HepG2 (cell line): ENCODE results near the gene NARF. TPM values are rescaled to one million over a fixed set of nuclear protein-coding genes. Genes with fewer than 3 reads are reported as not detected.
"Not testable (repeated sequence)": the region's sequence is repeated elsewhere in the genome, so short reads cannot be mapped to it uniquely, and the experiment has no call there.

Experiments used
- ATAC-seq: fragments of 200-7000 bp; cut with Tn5 transposase; 3 replicates; pipeline ENCODE4 v1.9.1; 2020; ENCODE audit warnings: mild to moderate bottlenecking, moderate library complexity
- BruUV-seq: library from RNA; stranded (reverse); fragments of 400-500 nt; replicated peaks from 2 replicates; lab custom pipeline; 2021; lab: Mats Ljungman, UMichigan
- CTCF ChIA-PET: fragments of 300-600 bp; formaldehyde crosslinking; extraction: SDS; loops from one replicate; lab custom pipeline; 2021; ENCODE audit warnings: low total read pairs, inconsistent platforms, low intra/inter-chr PET ratio; lab: Yijun Ruan, JAX
- POLR2A ChIA-PET: fragments of 350-600 bp; sonication (Branson Sonifier 250); formaldehyde crosslinking; loops from one replicate; lab custom pipeline; 2020; ENCODE audit warnings: antibody characterized with exemption, inconsistent platforms; lab: Yijun Ruan, JAX
- DNase-seq: peaks from one replicate; pipeline ENCODE4 v3.0.0-alpha.2; 2015; ENCODE audit warnings: low spot score
- FAIRE-seq: peaks from 3 replicates; lab custom pipeline; 2011; peaks lifted over from hg19 to GRCh38; lab: Jason Lieb, UNC
- H2AFZ ChIP-seq: one replicate; pipeline ENCODE4 v1.6.1; 2011; ENCODE audit warnings: low read length, inconsistent platforms
- H3K27ac ChIP-seq: fragments of 300-600 bp; 3 replicates; pipeline ENCODE4 v1.8.0; 2011; ENCODE audit warnings: mixed run types, mild to moderate bottlenecking, mixed read lengths, low read length, inconsistent platforms; ENCODE audit not compliant: insufficient read depth; ENCODE audit errors: extremely low read length
- H3K27me3 ChIP-seq, 2 experiments: fragments of 200-600 bp in 1 of 2; 2 replicates in 1 of 2; 3 replicates in 1 of 2; pipeline versions ENCODE4 v1.6.0 to v1.8.0; 2011; ENCODE audit warnings: low read length in 2 of 2, mild to moderate bottlenecking in 2 of 2, moderate library complexity in 2 of 2, inconsistent platforms in 1 of 2; ENCODE audit not compliant: insufficient read depth in 2 of 2, control insufficient read depth in 1 of 2
- H3K36me3 ChIP-seq, 2 experiments: fragments of 200-600 bp in 1 of 2; replicated peaks in 1 of 2; 2 replicates in 1 of 2; 3 replicates in 1 of 2; pipeline versions ENCODE4 v1.5.1 to v1.8.0; 2011; ENCODE audit warnings: low read length in 2 of 2, inconsistent platforms in 1 of 2; ENCODE audit not compliant: insufficient read depth in 2 of 2, control insufficient read depth in 1 of 2
- H3K4me1 ChIP-seq: 2 replicates; pipeline ENCODE4 v1.5.1; 2012; ENCODE audit warnings: low read length, inconsistent platforms; ENCODE audit not compliant: insufficient read depth
- H3K4me2 ChIP-seq: 2 replicates; pipeline ENCODE4 v1.6.0; 2011; ENCODE audit warnings: low read depth, low read length, inconsistent platforms
- H3K4me3 ChIP-seq, 3 experiments: fragments of 200-600 bp in 1 of 3; sonication (generic), shearing (Covaris generic) in 1 of 3; replicated peaks in 1 of 3; 2 replicates each; pipeline ENCODE4 v1.5.1; 2011 to 2016; ENCODE audit warnings: low read length in 3 of 3, inconsistent platforms in 2 of 3, low read depth in 2 of 3, mild to moderate bottlenecking in 2 of 3, control low read depth in 1 of 3, mixed read lengths in 1 of 3; ENCODE audit not compliant: insufficient read depth in 1 of 3
- H3K79me2 ChIP-seq: one replicate; pipeline ENCODE4 v1.6.1; 2011; ENCODE audit warnings: low read length, inconsistent platforms; ENCODE audit not compliant: insufficient read depth
- H3K9ac ChIP-seq: 2 replicates; pipeline ENCODE4 v1.6.0; 2011; ENCODE audit warnings: mild to moderate bottlenecking, low read depth, low read length, inconsistent platforms; ENCODE audit not compliant: insufficient read depth
- H3K9me3 ChIP-seq: 2 replicates; pipeline ENCODE4 v1.5.1; 2012; ENCODE audit warnings: mild to moderate bottlenecking, low read length
- H4K20me1 ChIP-seq: 2 replicates; pipeline ENCODE4 v1.6.0; 2011; ENCODE audit warnings: inconsistent platforms, mild to moderate bottlenecking, low read length, moderate library complexity; ENCODE audit not compliant: insufficient read depth
- RXRA ChIP-seq: sonication (generic); formaldehyde crosslinking; IDR thresholded peaks from 2 replicates; pipeline ENCODE4 v1.5.1; 2020; ENCODE audit warnings: missing genetic modification reagents
- TCF7 ChIP-seq: sonication (generic); IDR thresholded peaks from 2 replicates; pipeline ENCODE4 v1.6.1; 2016; ENCODE audit warnings: antibody characterized with exemption, low read depth
- ZFP37 ChIP-seq: sonication (generic); formaldehyde crosslinking; IDR thresholded peaks from 2 replicates; pipeline ENCODE4 v1.4.0; 2020; ENCODE audit warnings: missing genetic modification reagents, borderline replicate concordance
- ZNF552 ChIP-seq: sonication (generic); formaldehyde crosslinking; IDR thresholded peaks from 2 replicates; pipeline ENCODE4 v1.9.0; 2022; ENCODE audit warnings: missing genetic modification reagents, mild to moderate bottlenecking, borderline replicate concordance
- ZNF644 ChIP-seq: IDR thresholded peaks from 2 replicates; pipeline ENCODE4 v1.6.1; 2016; ENCODE audit warnings: low read depth
- ZNF652 ChIP-seq: IDR thresholded peaks from 2 replicates; pipeline ENCODE4 v1.6.1; 2016; ENCODE audit warnings: low read depth, borderline replicate concordance
- ZNF709 ChIP-seq: sonication (generic); formaldehyde crosslinking; IDR thresholded peaks from 2 replicates; pipeline ENCODE4 v1.5.0; 2020; ENCODE audit warnings: mild to moderate bottlenecking, missing genetic modification reagents
- ZNF724P ChIP-seq: sonication (generic); formaldehyde crosslinking; IDR thresholded peaks from 2 replicates; pipeline ENCODE4 v1.8.0; 2022; ENCODE audit warnings: missing genetic modification reagents, borderline replicate concordance
- ZSCAN21 ChIP-seq: sonication (generic); formaldehyde crosslinking; IDR thresholded peaks from 2 replicates; pipeline ENCODE4 v1.8.0; 2022; ENCODE audit warnings: mild to moderate bottlenecking, missing genetic modification reagents, moderate library complexity, borderline replicate concordance
- WGBS: methylation state at CpG from one replicate; pipeline ENCODE4 v1.1.6; 2017; ENCODE audit warnings: low lambda C conversion rate; 5-methylcytosine and 5-hydroxymethylcytosine counted together
- in situ Hi-C: cut with HindIII; loops from 2 replicates; pipeline ENCODE4 v1.10.0; 2017; ENCODE audit warnings: low pct_unique_long_range_greater_than_20kb; ENCODE audit not compliant: extremely low pct_ligation_motif_present
- intact Hi-C: fragments of 100-400 bp; cut with micrococcal nuclease; formaldehyde crosslinking; loops from one replicate; pipeline ENCODE4 v1.10.0; 2022; ENCODE audit not compliant: unreplicated experiment
- polyA plus RNA-seq, 8 experiments: library from polyadenylated mRNA; depleted of rRNA in 3 of 8; stranded (reverse) in 7 of 8; unstranded in 1 of 8; fragments of >200 nt; fragmentation: Illumina TruSeq in 4 of 8; extraction: Trizol in 4 of 8; gene quantifications; 2 replicates each; pipeline versions ENCODE4 v1.2.1 to v1.2.3, GENCODE V29; 2011 to 2016; ENCODE audit warnings: low read depth in 4 of 8, missing spikeins in 1 of 8, mixed read lengths in 1 of 8; ENCODE audit not compliant: insufficient read depth in 1 of 8
- total RNA-seq, 5 experiments: library from RNA; depleted of rRNA; stranded (reverse); fragments of >200 nt; fragmentation: Illumina TruSeq; extraction: Trizol; gene quantifications; 2 replicates each; pipeline ENCODE4 v1.2.3, GENCODE V29; 2016; ENCODE audit warnings: low read depth in 1 of 5
- TF ChIP-seq, protein P1 (sequence below): sonication (generic); formaldehyde crosslinking; IDR thresholded peaks from 2 replicates; pipeline ENCODE4 v1.4.0; 2020; ENCODE audit warnings: missing genetic modification reagents, low read depth, mild to moderate bottlenecking, borderline replicate concordance
- TF ChIP-seq, protein P2 (sequence below): IDR thresholded peaks from 2 replicates; pipeline ENCODE4 v1.6.1; 2016; ENCODE audit warnings: low read depth, control low read depth

NARF gene
- total and polyA plus RNA-seq, 2 of the 13 experiments (the other 11 are each of a cell fraction or from before 2014, with no cell fraction given): 61.1 to 144 TPM

DNA sequence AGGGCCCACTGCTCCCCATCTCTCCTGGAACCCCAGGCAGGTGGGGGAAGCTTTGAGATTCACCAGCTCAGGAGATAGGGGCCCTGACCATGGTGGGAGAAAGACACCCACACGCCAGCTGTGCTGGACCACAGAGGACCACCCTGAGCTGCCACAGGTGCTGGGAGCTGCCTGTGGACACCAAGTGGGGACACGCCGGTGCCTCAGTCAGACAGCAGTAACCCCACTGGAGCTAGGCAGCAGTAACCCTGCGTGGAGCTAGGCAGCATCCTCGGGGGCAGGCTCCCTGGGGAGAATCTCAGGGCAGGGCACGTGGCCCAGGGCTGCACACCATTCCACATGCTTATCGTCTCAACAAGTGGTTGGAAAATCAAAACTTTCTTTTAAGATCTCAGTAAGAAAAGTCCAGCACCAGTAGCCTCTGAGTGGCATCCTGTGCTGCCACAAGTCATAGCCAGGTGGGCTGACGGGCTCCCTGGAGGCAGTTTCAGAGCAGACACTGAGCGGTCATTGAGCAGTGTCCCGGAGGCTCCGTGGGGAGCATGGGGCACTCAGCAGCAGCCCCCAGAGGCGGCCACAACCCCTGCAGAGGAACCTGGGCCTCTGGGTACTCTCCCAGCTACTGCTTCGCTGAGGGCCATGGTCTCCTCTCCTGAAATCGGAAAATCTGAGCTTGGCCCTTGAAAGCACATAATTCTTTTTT, 48.4 kb upstream of the NARF start (continued):
- TF ChIP-seq TCF7 (no peak), ZFP37 (CRISPR knock-in tag) (no peak), RXRA (CRISPR knock-in tag) (no peak), ZNF652 (CRISPR knock-in tag) (no peak), ZNF644 (CRISPR knock-in tag) (no peak), ZNF724P (CRISPR knock-in tag) (no peak)
- TF ChIP-seq, protein P1, sequence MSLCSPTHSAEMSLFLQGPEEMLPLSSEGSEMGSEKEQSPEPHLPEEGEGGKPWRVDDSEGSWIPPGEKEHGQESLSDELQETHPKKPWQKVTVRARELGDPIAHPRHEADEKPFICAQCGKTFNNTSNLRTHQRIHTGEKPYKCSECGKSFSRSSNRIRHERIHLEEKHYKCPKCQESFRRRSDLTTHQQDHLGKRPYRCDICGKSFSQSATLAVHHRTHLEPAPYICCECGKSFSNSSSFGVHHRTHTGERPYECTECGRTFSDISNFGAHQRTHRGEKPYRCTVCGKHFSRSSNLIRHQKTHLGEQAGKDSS (CRISPR knock-in tag): no peak

GRCh38 chr17:82411396-82412053, 47.0 kb upstream of the NARF start:
- Histone ChIP-seq H3K4me3 (no peak overlapping the region), H3K9ac (no peak overlapping the region), H3K79me2 (no peaks in the 10 kb centered on the region), H3K9me3 (no peaks in the 10 kb centered on the region), H3K36me3 (peaks cover 2 to 16% of the 10 kb centered on the region in 2 experiments; a peak in 3 of 5 replicates), H3K4me1 (peaks cover 25% of the 10 kb centered on the region), H4K20me1 (peaks cover 18% of the 10 kb centered on the region; the same call in 1 of the 2 replicates), H3K27me3 (no peaks in the 10 kb centered on the region), H2AFZ (no peak overlapping the region), H3K4me2 (no peak overlapping the region), H3K27ac (no peak overlapping the region)
- no peak for FAIRE-seq
- 98% methylated on average over 22 of the region's 24 CpGs for WGBS
- ChIA-PET CTCF (no interaction called here), POLR2A (no interaction called here)
- in situ Hi-C loops: loop anchor here (5.0 kb wide), 1 partner anchor 59 kb away; no protein-coding TSS in a partner anchor
- intact Hi-C loops: loop anchor here (2.0 kb wide), 1 partner anchor 65 kb away; no protein-coding TSS in a partner anchor
- no TSS peak for BruUV-seq
- no peak for DNase-seq
- TF ChIP-seq ZSCAN21 (CRISPR knock-in tag) (no peak), ZNF552 (CRISPR knock-in tag) (no peak), ZNF709 (CRISPR knock-in tag) (0 out of 2 replicates have a peak, but pooled peaks have one; percentile 24)
- TF ChIP-seq, protein P2, sequence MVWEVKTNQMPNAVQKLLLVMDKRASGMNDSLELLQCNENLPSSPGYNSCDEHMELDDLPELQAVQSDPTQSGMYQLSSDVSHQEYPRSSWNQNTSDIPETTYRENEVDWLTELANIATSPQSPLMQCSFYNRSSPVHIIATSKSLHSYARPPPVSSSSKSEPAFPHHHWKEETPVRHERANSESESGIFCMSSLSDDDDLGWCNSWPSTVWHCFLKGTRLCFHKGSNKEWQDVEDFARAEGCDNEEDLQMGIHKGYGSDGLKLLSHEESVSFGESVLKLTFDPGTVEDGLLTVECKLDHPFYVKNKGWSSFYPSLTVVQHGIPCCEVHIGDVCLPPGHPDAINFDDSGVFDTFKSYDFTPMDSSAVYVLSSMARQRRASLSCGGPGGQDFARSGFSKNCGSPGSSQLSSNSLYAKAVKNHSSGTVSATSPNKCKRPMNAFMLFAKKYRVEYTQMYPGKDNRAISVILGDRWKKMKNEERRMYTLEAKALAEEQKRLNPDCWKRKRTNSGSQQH (CRISPR knock-in tag): no peak
- no peak for ATAC-seq

GRCh38 chr17:82412081-82412480, 46.5 kb upstream of the NARF start:
- H3K9me3 ChIP-seq, CTCF ChIA-PET, H3K4me2 ChIP-seq, H3K4me3 ChIP-seq, DNase-seq, H2AFZ ChIP-seq, BruUV-seq, H3K27ac ChIP-seq, FAIRE-seq, ATAC-seq, H3K27me3 ChIP-seq, H3K79me2 ChIP-seq, H3K9ac ChIP-seq: not testable (repeated sequence)
- Histone ChIP-seq H4K20me1 (peaks cover 18% of the 10 kb centered on the region; the same call in 1 of the 2 replicates), H3K4me1 (peaks cover 26% of the 10 kb centered on the region), H3K36me3 (peaks cover 2 to 16% of the 10 kb centered on the region in 2 experiments; a peak in 3 of 5 replicates)
- in situ Hi-C loops: loop anchor here (5.0 kb wide), 1 partner anchor 60 kb away; no protein-coding TSS in a partner anchor
- WGBS: 92% methylated on average over 16 of the region's 16 CpGs
- intact Hi-C loops: loop anchor here (2.0 kb wide), 1 partner anchor 65 kb away; no protein-coding TSS in a partner anchor
- POLR2A ChIA-PET: interaction anchor here (1.1 kb wide), 1 partner anchor 27 kb away, joined by 4 read pairs; no protein-coding TSS in a partner anchor
